Measurements from ENCODE around the gene AOPEP. TPM values are rescaled to one million over a fixed set of nuclear protein-coding genes. Genes with fewer than 3 reads are reported as not detected.

Gene AOPEP
- total and polyA plus RNA-seq, 2 of the 13 experiments (the other 11 are each of a cell fraction or from before 2014, with no cell fraction given) = 22.2 to 41.6 TPM

- Histone ChIP-seq H3K27me3 (ENCODE audit: control insufficient read depth in 1 of 2, insufficient read depth in 2 of 2, low read length in 2 of 2) (no peaks in the 10 kb centered on the region), H3K36me3 (replicated peaks in 1 of 2; ENCODE audit: control insufficient read depth in 1 of 2, insufficient read depth in 2 of 2, low read length in 2 of 2) (peaks cover 12 to 19% of the 10 kb centered on the region in 2 experiments; a peak in 4 of 5 replicates), H3K9ac (ENCODE audit: insufficient read depth, low read depth, low read length) (no peak overlapping the region), H2AFZ (ENCODE audit: low read length) (no peak overlapping the region), H3K4me1 (ENCODE audit: insufficient read depth, low read length) (peaks cover 9% of the 10 kb centered on the region), H3K4me2 (ENCODE audit: low read depth, low read length) (no peak overlapping the region), H3K79me2 (ENCODE audit: insufficient read depth, low read length) (no peaks in the 10 kb centered on the region), H3K9me3 (ENCODE audit: low read length) (no peaks in the 10 kb centered on the region), H3K4me3 (replicated peaks in 1 of 3; ENCODE audit: insufficient read depth in 1 of 3, low read depth in 2 of 3, low read length in 3 of 3) (no peak overlapping the region), H4K20me1 (ENCODE audit: insufficient read depth, low read length) (no peaks in the 10 kb centered on the region), H3K27ac (ENCODE audit: extremely low read length, insufficient read depth, low read length) (no peak overlapping the region)
- 72% methylated on average over 8 of the region's 8 CpGs for WGBS (ENCODE audit: low lambda C conversion rate)
- ATAC-seq (no peak), DNase-seq (ENCODE audit: low spot score) (no peak), FAIRE-seq (no peak)
- ChIA-PET CTCF (ENCODE audit: low intra/inter-chr PET ratio, low total read pairs) (no interaction called here), POLR2A (no interaction called here)
- intact Hi-C loops (cut with micrococcal nuclease; ENCODE audit: unreplicated experiment) = no loop called here
- peak; percentile 52; the same call in 1 of the 2 replicates for TF ChIP-seq ZBTB38 (CRISPR knock-in tag; IDR thresholded peaks at IDR 0.05)
- no peak for TF ChIP-seq ZXDC (CRISPR knock-in tag; IDR thresholded peaks at IDR 0.05)
- TF ChIP-seq ATM (IDR thresholded peaks at IDR 0.05; ENCODE audit: borderline replicate concordance) = no peak
- no peak for TF ChIP-seq TGIF2 (CRISPR knock-in tag; IDR thresholded peaks at IDR 0.05)
- no peak for TF ChIP-seq ARID3A (IDR thresholded peaks at IDR 0.05; ENCODE audit: low read depth, low read length)
- peak; percentile 52; the same call in 1 of the 2 replicates for TF ChIP-seq HNF4A (CRISPR knock-in tag; IDR thresholded peaks at IDR 0.05)
- TF ChIP-seq SALL1 (CRISPR knock-in tag; IDR thresholded peaks at IDR 0.05) = 0 out of 2 replicates have a peak, but pooled peaks have one; percentile 13
- peak; percentile 27 for TF ChIP-seq ZNF687 (CRISPR knock-in tag; IDR thresholded peaks at IDR 0.05)
- no peak for TF ChIP-seq ZNF672 (CRISPR knock-in tag; IDR thresholded peaks at IDR 0.05)
- no peak for TF ChIP-seq THYN1 (CRISPR knock-in tag; IDR thresholded peaks at IDR 0.05; ENCODE audit: borderline replicate concordance, low read depth)
- TF ChIP-seq ZNF24 (IDR thresholded peaks at IDR 0.05) = no peak
- in situ Hi-C loops (cut with HindIII; ENCODE audit: extremely low pct_ligation_motif_present, low pct_unique_long_range_greater_than_20kb) = no loop called here
- no TSS peak for BruUV-seq (replicated peaks)
These were observed 383.0 kb downstream of the AOPEP start for GRCh38 chr9:95109456-95109855.
